Activated CD8-positive, alpha-beta T cell treated with anti-CD3 and anti-CD28 coated beads, Interleukin-2, amount 10 ng/mL, durations not matched to agents 7 days and 5 days (primary cell): ENCODE data around the gene CTXN2. TPM values are rescaled to one million over a fixed set of nuclear protein-coding genes. Genes with fewer than 3 reads are reported as not detected.
A peak's percentile ranks its signal among the peaks of the same experiment; 100 is the strongest.

ENCODE experiments used
- ATAC-seq: fragments of 150-1000 bp; cut with Tn5 transposase; one replicate; pipeline ENCODE4 v1.10.0; 2021; ENCODE audit warnings: moderate library complexity
- CTCF ChIA-PET: fragments of 350-600 bp; sonication (Branson Sonifier 250); formaldehyde crosslinking; loops from one replicate; lab custom pipeline; 2021; ENCODE audit warnings: antibody characterized with exemption; lab: Charles Lee
- POLR2A ChIA-PET: fragments of 350-600 bp; sonication (Branson Sonifier 250); formaldehyde crosslinking; loops from one replicate; lab custom pipeline; 2021; ENCODE audit warnings: antibody characterized with exemption; lab: Charles Lee
- DNase-seq: peaks from one replicate; pipeline ENCODE4 v3.0.0-alpha.2; 2020
- H3K27ac Mint-ChIP-seq: one replicate; pipeline ENCODE4 v1.8.0; 2021; ENCODE audit warnings: mild to moderate bottlenecking, mixed read lengths
- H3K27me3 Mint-ChIP-seq: one replicate; pipeline ENCODE4 v1.8.0; 2021; ENCODE audit warnings: low read depth, mixed read lengths
- H3K36me3 Mint-ChIP-seq: one replicate; pipeline ENCODE4 v1.8.0; 2021; ENCODE audit warnings: low read depth, mixed read lengths
- H3K4me1 Mint-ChIP-seq: one replicate; pipeline ENCODE4 v1.8.0; 2021; ENCODE audit warnings: low read depth, mixed read lengths
- H3K4me3 Mint-ChIP-seq: one replicate; pipeline ENCODE4 v1.8.0; 2021; ENCODE audit warnings: mild to moderate bottlenecking, mixed read lengths
- H3K9me3 Mint-ChIP-seq: one replicate; pipeline ENCODE4 v1.8.0; 2022; ENCODE audit warnings: mixed read lengths; ENCODE audit not compliant: insufficient read depth
- total RNA-seq, 2 experiments: library from RNA; stranded (reverse); gene quantifications; one replicate each; pipeline ENCODE4 v1.2.3, GENCODE V29; 2021

CTXN2 gene
- total RNA-seq, result not detected

DNA sequence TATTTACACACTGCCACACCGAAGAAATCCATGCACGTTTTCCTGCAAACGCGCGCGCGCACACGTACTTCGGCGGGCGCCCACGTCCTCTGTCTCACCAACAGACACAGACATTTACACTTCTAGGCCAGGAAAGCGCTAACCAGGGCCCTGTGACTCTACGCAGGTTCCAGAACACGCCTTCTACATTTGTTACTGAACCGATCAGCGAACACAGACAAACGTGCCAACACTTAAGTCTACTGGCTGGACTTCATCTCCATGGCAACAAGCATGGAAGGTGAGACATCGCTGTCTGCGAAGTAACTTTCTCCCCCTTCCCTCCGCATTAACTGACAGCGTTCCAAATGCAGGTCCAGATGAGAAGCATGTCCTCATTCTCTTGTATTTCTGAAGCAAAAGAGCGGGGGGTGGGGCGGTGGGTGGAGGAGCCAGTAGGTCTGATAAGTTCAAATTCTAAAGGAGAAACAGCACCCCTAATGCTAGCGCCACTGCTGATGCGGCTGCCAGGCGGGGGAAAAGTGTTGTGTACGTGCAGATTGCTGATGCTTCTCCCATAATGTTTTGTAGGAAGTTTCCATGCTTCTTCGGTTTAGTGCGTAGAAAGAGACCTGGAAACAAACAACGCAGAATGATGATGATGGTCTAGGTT lies at the start of gene CTXN2:
Gene CTXN2 (plus strand): TSS at position 92 of the 652 bp plus-strand sequence. CDS start 9,636 bp downstream, outside the sequence.
- Mint-ChIP-seq H3K4me1 (peaks cover 4% of the 10 kb centered on the region), H3K36me3 (no peaks in the 10 kb centered on the region), H3K9me3 (no peaks in the 10 kb centered on the region), H3K4me3 (no peak within 1 kb of the TSS), H3K27me3 (peaks cover 25% of the 10 kb centered on the region), H3K27ac (no peak within 1 kb of the TSS)
- ChIA-PET CTCF (no interaction called here), POLR2A (no interaction called here)
- no peak for ATAC-seq
- DNase-seq, result no peak

DNA sequence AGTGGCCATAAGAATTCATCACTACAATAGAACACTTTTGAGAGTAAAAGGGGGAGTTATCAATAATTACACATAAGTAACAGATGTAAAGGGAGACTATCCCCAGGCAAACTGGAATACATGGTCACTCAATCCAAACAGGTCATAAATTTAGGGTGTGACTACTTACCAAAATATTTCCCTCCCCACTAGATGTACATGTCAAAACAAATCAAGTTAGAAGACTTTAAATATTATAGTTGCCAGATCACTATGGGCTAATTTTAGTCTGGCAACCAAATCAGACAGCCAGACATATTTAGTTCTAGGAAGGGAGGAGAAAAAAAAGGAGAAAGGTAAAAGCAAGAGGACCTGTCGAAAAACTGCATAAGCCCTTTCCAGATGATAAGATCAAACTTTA lies 47.6 kb upstream of the CTXN2 start:
- peaks cover 22% of the 10 kb centered on the region for H3K36me3 Mint-ChIP-seq
- DNase-seq, result no peak
- POLR2A ChIA-PET, result no interaction called here
- no peak overlapping the region for H3K4me3 Mint-ChIP-seq
- H3K9me3 Mint-ChIP-seq, result no peaks in the 10 kb centered on the region
- CTCF ChIA-PET, result no interaction called here
- H3K27me3 Mint-ChIP-seq, result no peaks in the 10 kb centered on the region
- ATAC-seq, result no peak
- no peak overlapping the region for H3K27ac Mint-ChIP-seq
- H3K4me1 Mint-ChIP-seq, result peaks cover 6% of the 10 kb centered on the region

DNA sequence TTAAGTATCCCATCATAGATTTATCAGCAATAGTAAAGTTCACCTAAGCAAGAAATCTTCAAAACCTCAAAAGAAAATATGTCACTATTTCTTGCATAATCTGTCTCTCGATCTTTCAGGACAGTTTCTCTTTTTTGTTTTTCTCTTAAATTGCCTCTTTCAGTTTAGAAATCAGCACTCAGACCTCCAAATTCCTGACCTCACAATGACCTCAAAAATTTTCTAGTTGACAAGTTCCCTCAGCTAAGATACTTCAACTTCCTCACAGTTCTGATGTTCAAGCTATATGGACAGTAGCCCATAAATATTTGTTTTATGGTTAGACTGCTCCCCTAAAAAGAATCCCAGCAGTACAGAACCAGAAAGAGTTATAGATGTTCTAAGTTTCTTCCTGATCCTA lies 46.6 kb upstream of the CTXN2 start:
- ChIA-PET CTCF (no interaction called here), POLR2A (no interaction called here)
- ATAC-seq (no peak), DNase-seq (no peak)
- Mint-ChIP-seq H3K4me3 (no peak overlapping the region), H3K36me3 (peaks cover 25% of the 10 kb centered on the region), H3K9me3 (no peaks in the 10 kb centered on the region), H3K27ac (no peak overlapping the region), H3K27me3 (no peaks in the 10 kb centered on the region), H3K4me1 (peaks cover 6% of the 10 kb centered on the region)

DNA sequence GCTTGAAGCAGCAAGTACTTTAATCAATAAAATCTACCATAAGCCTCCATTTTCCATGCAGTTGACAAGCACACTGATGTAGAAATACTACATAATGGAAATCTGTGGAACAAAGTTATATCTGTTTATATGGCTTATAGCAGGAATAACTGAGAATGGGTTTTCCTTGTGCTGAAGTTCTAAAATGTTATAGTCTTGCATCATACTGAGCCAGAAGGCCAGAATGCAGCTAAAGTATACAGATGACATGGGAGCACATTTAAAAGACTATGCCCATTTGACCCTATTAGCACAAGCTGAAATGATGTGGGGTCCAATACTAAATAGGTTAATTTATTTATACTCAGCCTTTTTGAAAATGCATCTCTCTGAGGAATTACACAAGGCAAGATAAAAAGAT lies 45.5 kb upstream of the CTXN2 start:
- peaks cover 25% of the 10 kb centered on the region for H3K36me3 Mint-ChIP-seq
- peaks cover 6% of the 10 kb centered on the region for H3K4me1 Mint-ChIP-seq
- H3K4me3 Mint-ChIP-seq, result no peak overlapping the region
- ChIA-PET CTCF (no interaction called here), POLR2A (no interaction called here)
- H3K9me3 Mint-ChIP-seq, result no peaks in the 10 kb centered on the region
- no peaks in the 10 kb centered on the region for H3K27me3 Mint-ChIP-seq
- no peak overlapping the region for H3K27ac Mint-ChIP-seq
- DNase-seq (no peak), ATAC-seq (no peak)

DNA sequence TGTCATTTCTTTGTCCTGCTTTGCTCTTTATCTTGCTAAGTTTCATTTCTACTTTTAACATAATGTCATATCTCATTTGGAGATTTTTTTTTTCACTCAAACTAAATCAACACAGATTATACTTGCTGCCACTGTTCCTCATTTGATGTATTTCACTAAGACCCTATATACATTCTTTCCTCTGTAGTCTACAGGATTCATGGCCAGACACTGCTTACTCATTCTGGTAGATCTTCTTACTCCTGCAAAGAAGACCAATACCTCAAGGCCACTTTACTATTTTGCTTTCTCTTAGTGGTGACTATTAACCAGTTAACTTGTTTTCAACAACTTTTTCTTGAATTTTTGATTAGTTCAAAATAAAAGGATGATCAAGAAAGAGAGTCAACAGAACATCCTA lies 44.1 kb upstream of the CTXN2 start:
- CTCF ChIA-PET, result no interaction called here
- Mint-ChIP-seq H3K27ac (no peak overlapping the region), H3K4me1 (peaks cover 6% of the 10 kb centered on the region), H3K9me3 (no peaks in the 10 kb centered on the region), H3K36me3 (peaks cover 28% of the 10 kb centered on the region), H3K4me3 (no peak overlapping the region), H3K27me3 (no peaks in the 10 kb centered on the region)
- POLR2A ChIA-PET, result no interaction called here
- DNase-seq (no peak), ATAC-seq (no peak)

DNA sequence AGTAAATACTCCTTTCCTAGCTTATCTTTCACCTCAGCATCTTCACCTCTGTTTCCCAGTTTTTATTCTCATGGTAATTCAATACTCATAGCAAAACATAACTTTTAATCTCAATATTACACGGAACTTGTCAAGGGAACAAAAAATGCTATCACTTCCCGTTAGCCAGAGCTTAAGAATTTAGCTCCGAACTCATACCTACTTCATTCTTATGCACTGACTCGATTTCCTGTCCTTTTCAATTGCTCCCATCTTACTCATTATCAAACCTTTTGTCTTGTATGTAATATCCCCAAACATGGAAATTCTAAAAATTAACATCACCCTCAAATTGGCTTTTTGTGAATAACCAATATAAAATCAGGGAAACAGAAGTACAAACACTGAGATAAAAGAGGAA lies 41.6 kb upstream of the CTXN2 start:
- H3K4me3 Mint-ChIP-seq, result no peak overlapping the region

DNA sequence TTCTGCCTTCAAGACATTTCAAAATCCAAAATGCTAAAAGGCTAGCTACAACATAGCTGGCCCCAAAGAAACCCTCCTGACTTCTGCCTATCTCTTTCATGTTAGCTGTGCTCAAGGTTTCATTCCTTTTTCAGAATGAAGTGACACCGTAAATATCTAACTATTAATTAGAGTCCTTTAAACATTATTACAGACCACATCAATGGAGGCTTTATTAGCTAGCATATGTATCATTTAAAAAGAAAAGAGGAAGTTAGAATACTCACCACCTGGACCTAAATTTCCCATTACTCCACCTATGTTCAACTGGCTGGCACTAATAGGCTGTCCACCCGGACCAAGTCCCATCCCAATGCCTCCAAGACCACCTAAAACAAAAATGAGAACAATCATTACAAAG lies 37.9 kb upstream of the CTXN2 start:
- no peaks in the 10 kb centered on the region for H3K27me3 Mint-ChIP-seq
- peaks cover 22% of the 10 kb centered on the region for H3K36me3 Mint-ChIP-seq
- H3K9me3 Mint-ChIP-seq, result no peaks in the 10 kb centered on the region
- no peak overlapping the region for H3K27ac Mint-ChIP-seq
- H3K4me1 Mint-ChIP-seq, result no peaks in the 10 kb centered on the region
- ChIA-PET CTCF (no interaction called here), POLR2A (no interaction called here)
- no peak for ATAC-seq
- DNase-seq, result no peak
- no peak overlapping the region for H3K4me3 Mint-ChIP-seq

More for the DNA sequence above, 41.6 kb upstream of the CTXN2 start:
- Mint-ChIP-seq H3K4me1 (peaks cover 2% of the 10 kb centered on the region), H3K9me3 (no peaks in the 10 kb centered on the region), H3K27ac (no peak overlapping the region), H3K27me3 (no peaks in the 10 kb centered on the region), H3K36me3 (peaks cover 29% of the 10 kb centered on the region)
- DNase-seq (no peak), ATAC-seq (no peak)
- POLR2A ChIA-PET, result no interaction called here
- CTCF ChIA-PET, result interaction anchor here (1.0 kb wide), 1 partner anchor 10 kb away, joined by 3 read pairs; no protein-coding TSS in a partner anchor

DNA sequence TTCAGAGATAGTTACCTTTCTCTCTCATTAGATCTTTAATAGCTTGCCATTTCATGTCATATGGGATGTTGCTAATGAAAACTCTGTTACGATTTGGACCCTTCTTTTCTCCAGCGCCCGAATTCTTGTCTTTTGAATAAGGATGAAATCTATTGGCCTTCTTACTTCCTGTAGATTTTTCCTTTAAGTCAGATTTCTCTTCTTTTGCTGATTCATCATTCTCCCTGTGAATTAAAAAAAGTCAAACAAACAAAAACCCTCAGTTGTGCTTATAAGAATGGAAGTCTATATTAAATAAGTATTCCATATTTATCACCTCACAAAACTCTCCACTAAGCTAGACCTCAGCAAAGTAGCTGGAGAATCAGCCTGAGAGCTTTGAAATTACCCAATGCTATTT lies 22.8 kb upstream of the CTXN2 start:
- H3K9me3 Mint-ChIP-seq, result peaks cover 6% of the 10 kb centered on the region
- no peaks in the 10 kb centered on the region for H3K4me1 Mint-ChIP-seq
- DNase-seq (no peak), ATAC-seq (no peak)
- H3K4me3 Mint-ChIP-seq, result no peak overlapping the region
- no peaks in the 10 kb centered on the region for H3K27me3 Mint-ChIP-seq
- POLR2A ChIA-PET, result no interaction called here
- peaks cover 31% of the 10 kb centered on the region for H3K36me3 Mint-ChIP-seq
- CTCF ChIA-PET, result no interaction called here
- no peak overlapping the region for H3K27ac Mint-ChIP-seq

DNA sequence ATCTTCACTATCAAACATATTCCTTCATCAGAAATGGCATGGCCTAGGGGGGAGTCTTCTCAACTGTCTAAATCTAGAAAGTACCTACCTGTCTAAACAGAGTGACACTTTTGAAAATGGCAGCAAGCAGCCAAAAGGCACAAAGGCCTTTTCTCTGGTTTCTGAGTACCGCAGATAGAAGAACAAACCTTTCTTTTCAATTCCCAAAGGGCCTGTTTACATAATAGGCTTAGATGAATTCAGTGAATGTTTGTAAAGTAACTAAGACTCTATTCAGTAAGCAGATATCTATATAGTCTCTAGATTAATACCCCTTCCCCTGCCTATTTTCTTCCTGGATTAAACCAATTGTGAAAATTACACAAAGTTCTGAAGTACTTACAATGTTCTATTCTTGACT lies 20.5 kb upstream of the CTXN2 start:
- DNase-seq (no peak), ATAC-seq (no peak)
- POLR2A ChIA-PET, result no interaction called here
- CTCF ChIA-PET, result no interaction called here
- H3K36me3 Mint-ChIP-seq, result peaks cover 36% of the 10 kb centered on the region
- H3K27ac Mint-ChIP-seq, result no peak overlapping the region
- H3K4me1 Mint-ChIP-seq, result peaks cover 8% of the 10 kb centered on the region
- no peaks in the 10 kb centered on the region for H3K27me3 Mint-ChIP-seq
- H3K9me3 Mint-ChIP-seq, result peaks cover 6% of the 10 kb centered on the region
- no peak overlapping the region for H3K4me3 Mint-ChIP-seq

DNA sequence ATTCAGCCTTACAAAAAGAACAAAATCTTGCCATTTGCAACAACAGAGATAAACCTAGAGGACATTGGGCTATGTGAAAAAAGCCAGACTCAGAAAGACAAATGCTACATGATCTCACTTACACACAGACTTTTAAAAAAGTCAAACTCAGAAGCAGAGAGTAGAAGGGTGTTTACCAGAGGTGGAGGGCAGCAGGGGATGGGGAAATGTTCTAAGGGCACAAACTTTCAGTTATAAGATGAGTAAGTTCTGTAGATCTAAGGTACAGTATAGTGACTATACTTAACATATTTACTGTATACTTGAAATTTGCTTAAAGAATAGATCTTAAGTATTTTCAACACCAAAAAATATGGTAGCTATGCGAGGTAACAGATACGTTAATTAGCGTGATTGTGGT lies 16.3 kb upstream of the CTXN2 start:
- no peak overlapping the region for H3K4me3 Mint-ChIP-seq
- H3K36me3 Mint-ChIP-seq, result peaks cover 19% of the 10 kb centered on the region
- ChIA-PET CTCF (no interaction called here), POLR2A (no interaction called here)
- no peaks in the 10 kb centered on the region for H3K27me3 Mint-ChIP-seq
- peaks cover 24% of the 10 kb centered on the region for H3K4me1 Mint-ChIP-seq
- no peak overlapping the region for H3K27ac Mint-ChIP-seq
- peaks cover 6% of the 10 kb centered on the region for H3K9me3 Mint-ChIP-seq
- no peak for DNase-seq
- no peak for ATAC-seq

DNA sequence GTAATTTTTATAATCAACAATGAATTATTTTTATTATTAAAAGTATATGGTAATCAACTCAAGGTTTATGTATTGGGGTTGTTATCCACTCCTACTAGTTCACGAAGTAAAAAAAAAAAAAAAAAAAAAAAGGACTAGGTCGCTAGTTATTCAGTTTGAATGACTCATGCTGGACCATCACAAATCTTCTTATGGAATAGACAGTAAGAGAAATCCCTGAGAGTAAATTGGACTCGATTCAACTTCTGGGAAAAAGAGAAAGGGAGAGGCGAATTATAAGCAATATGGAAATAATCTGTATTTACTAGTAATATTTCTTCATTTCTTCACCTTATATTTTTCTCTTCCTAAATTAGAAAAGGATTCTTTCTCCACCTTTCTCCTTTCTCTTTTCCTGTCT lies 15.4 kb upstream of the CTXN2 start:
- no peak for DNase-seq
- Mint-ChIP-seq H3K4me3 (no peak overlapping the region), H3K27ac (no peak overlapping the region), H3K4me1 (peaks cover 24% of the 10 kb centered on the region), H3K36me3 (peaks cover 17% of the 10 kb centered on the region), H3K27me3 (peaks cover under 1% of the 10 kb centered on the region), H3K9me3 (peaks cover 6% of the 10 kb centered on the region)
- POLR2A ChIA-PET, result no interaction called here
- no peak for ATAC-seq
- CTCF ChIA-PET, result no interaction called here

DNA sequence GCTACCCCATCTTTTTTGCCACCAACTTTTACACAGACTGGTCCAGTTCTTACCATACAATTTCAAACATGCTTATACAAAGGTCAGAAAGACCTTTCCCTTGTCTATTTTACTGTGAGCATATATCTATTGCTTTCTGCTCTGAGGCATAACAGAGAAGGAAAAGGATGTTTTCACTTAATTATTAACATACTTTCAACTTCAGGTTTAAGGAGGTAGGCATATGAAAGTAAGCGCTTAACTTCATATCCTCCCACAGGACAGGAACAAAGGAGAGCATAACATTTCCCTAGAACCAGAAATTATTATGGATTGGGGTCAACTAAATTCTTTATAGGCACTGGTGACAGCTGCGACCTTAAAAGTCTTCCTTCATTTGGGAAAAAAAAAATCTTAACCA lies 14.5 kb upstream of the CTXN2 start:
- POLR2A ChIA-PET, result interaction anchor here (0.6 to 1.8 kb wide), 3 partner anchors 154 to 771 kb away, joined by 3 to 13 read pairs (median 3); no protein-coding TSS in a partner anchor
- Mint-ChIP-seq H3K9me3 (peaks cover 6% of the 10 kb centered on the region), H3K27me3 (peaks cover 4% of the 10 kb centered on the region), H3K27ac (no peak overlapping the region), H3K4me3 (peak overlapping the region; percentile 92), H3K4me1 (peaks cover 24% of the 10 kb centered on the region), H3K36me3 (peaks cover 17% of the 10 kb centered on the region)
- DNase-seq (no peak), ATAC-seq (no peak)
- CTCF ChIA-PET, result interaction anchor here (0.9 to 1.2 kb wide), 2 partner anchors 11 to 15 kb away, joined by 3 read pairs; no protein-coding TSS in a partner anchor
